A673 (cell line): Measurements from ENCODE around the gene RPL10A.

Experiments
- CTCF ChIP-seq: fragments of 300-800, 200-600 bp; sonication (generic); conservative IDR thresholded peaks from 2 replicates; pipeline ENCODE4 v1.5.1; 2017; ENCODE audit warnings: low read depth, mild to moderate bottlenecking, antibody characterized with exemption, low read length, moderate library complexity, mixed read lengths
- EZH2 ChIP-seq: fragments of 200-600 bp; sonication (generic); IDR thresholded peaks from 2 replicates; pipeline ENCODE4 v1.6.1; 2017; ENCODE audit warnings: borderline replicate concordance, low read depth, mild to moderate bottlenecking, mixed read lengths, antibody characterized with exemption, low read length; ENCODE audit not compliant: poor library complexity, severe bottlenecking

GRCh38 chr6:35483893-35484645, 15.9 kb downstream of the RPL10A start:
- TF ChIP-seq CTCF (no peak), EZH2 (no peak)
